GM21825 (cell line): Measurements from ENCODE around the gene SLC35E3.

Experiments used
- ATAC-seq: cut with Tn5 transposase; IDR thresholded peaks from one replicate; pipeline ENCODE4 v1.9.1; 2021; ENCODE audit warnings: mild to moderate bottlenecking, moderate library complexity; ENCODE audit not compliant: unreplicated experiment

Gene SLC35E3

DNA sequence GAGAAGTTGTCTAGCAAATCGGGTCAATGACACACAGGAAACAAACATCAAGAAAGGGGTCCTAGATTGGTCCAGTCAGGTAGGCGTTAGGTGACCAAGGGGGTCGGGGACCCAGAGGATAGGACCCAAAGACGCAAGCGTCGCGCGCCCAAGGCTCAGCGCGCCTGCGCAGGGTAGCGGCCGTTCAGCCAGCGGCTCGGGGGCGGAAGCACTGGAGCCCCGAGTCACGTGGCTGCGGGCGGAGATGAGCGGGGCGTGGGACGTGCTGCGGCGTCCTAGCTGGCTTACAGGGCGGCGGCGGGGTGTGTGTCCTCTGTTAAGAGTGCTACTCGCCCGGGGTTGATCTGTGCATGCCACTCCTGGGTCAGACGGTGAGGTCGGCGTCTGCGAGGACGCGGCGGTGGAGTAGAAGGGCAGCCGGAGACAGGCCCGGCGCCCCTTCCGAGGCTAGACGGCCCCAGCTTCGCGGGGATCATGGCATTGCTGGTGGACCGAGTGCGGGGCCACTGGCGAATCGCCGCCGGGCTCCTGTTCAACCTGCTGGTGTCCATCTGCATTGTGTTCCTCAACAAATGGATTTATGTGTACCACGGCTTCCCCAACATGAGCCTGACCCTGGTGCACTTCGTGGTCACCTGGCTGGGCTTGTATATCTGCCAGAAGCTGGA is at the start of gene SLC35E3:
TSS of gene SLC35E3 (plus strand) at position 273 of the 668 bp plus-strand sequence. CDS start at position 475, 202 bp downstream.
- ATAC-seq: peak; percentile 98

DNA sequence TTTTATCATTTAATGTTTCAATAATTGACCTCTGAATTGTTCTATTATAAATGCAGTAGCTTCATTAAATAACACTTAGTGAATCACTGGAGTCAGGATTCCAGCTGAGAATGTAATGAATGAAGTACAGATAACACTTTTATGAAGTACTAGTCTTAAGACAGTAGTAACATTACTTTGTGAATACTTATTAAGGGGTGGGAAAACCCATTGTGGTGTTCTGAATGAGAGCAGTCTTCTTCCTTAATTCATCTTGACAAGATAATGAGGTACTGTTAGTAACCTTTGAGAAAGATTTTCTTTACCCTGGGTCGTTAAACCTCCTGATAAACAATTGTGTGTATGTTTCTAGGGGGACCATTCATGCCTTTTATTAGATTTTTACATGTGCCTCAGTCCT is 46.5 kb upstream of the SLC35E3 start:
- no peak for ATAC-seq

DNA sequence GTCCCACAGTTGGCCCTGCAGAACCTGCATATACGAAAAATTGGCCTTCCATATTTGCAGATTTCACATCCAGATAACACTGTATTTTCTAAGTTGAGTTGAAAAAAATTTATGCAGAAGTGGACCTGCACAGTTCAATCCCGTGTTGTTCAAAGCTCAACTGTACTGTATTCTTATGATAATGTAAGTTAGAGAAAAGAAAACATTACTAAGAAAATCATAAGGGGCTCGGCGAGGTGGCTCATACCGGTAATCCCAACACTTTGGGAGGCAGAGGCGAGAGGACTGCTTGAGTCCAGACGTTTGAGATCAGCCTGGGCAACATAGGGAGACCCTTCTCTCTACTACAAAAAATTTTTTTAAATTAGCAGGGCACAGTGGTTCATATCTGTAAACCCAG is 18.2 kb upstream of the SLC35E3 start:
- ATAC-seq: no peak

DNA sequence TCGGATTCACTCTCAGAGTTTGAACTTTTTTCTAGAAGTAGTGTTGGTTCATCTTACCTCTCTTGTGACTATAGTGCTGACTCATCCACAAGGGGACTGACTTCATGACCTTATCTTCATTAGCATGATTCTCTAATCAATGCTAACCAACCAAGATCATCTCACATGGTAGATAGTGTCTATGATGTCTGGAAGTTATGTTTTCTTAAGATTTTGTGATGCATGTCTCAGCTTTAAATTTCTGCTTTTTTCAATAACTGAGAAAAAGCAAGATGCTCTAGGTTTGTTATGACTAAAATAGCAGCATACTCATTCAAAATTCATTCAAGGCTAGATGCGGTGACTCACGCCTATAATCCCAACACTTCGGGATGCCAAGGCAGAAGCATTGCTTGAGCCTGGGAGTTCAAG is 12.3 kb upstream of the SLC35E3 start:
- no peak for ATAC-seq

DNA sequence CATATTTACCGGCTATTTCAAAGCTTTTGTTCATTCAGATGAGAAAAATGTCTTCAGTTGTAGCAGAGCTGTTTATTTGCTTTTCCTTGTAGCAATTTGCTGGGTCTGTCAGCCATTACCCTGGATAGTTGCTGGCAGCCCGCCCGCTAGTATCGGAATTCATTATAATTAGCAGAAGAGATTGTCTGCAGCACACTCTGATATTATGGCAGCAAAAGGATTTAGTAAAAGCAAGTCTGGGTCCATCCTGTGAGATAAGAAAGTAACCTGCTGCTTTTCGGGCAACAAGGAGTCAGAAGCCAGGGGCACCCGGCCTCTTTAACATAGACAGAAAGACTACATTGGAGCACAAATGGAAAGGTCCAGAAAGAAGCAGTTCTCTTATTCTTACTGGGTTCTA is 6.1 kb upstream of the SLC35E3 start:
- ATAC-seq: no peak

DNA sequence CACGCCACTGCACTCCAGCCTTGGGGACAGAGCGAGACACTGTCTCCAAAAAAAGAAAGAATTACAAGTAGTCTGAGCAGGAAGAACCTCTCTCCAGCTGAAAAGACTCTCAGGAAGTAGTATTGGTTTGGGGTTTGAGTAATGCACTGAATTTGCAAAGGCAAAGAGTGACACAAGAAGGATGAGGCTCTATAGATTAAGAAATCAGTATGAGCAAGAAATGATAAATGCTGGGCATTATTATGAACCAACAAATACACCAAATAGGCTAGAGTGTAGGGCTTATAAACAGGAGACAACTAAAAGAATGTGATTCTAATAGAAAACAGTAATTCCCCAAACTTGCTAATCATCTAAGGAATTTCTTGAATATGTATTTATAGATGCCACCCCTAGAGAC is 2.6 kb upstream of the SLC35E3 start:
- no peak for ATAC-seq

DNA sequence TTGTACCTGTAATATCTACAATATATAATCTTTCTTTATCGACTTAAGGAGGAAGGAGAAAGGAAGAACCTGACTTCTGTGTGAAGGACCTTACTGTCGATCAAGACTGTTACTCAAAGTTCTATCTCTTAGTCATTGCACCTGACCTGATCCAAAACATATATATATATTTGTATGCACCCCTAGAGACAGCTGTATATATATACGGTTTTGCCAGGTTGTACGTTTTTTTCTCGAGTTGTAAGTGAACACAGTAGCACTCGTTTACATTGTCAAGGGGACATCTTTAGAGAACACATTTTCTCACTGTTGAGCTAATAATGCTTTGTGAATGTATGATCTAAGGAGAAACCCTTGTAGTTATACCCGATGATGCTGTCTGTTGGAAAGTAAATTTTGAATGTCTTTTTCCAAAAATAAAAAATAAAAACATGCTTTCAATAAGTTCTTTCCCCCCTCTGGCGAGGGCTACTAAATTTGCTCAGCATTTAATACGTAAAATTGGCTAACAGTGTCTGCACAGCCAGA is 536 bp upstream of the SLC35E3 start:
- no peak for ATAC-seq

DNA sequence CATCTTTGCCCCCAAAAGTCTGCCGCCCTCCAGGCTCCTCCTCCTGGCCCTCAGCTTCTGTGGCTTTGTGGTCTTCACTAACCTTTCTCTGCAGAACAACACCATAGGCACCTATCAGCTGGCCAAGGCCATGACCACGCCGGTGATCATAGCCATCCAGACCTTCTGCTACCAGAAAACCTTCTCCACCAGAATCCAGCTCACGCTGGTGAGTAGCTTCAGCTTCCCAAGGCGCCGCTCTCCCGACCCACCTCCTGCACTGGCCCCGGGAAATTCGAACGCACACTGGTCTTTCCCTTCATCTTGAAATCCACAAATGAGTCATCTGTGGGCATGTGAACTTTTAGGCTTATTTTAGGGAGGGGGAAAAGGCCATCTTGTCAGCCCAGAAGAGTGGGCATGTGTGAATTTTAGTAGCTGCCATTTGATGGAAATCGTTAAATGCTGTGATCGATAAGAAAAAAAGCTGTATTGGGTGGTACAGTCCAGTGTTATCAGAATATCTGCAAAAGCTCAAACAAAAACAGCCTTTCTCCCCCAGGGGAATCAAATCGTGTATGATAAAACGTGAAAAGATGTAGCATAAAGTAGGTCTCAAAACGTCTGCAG is 700 bp downstream of the SLC35E3 start:
- ATAC-seq: peak; percentile 27

DNA sequence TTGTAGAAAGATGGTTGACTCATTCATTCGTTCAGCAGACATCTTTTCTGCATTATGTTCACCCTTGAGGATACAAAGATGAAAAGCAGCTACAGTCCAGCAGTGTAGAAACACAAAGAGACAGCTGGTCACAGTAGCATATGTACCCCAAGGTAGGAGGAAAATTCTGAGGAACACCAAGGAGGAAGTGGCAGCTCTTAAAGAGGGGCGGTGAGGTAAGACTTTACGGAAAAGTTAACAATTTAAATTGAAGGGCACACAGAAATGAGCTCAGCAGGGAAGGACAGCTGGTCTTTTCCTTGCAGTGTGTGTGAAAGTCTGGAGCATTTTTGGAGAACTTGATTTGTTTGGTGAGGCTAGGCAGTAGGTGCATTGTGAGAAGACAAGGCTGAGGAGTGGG is 3.5 kb downstream of the SLC35E3 start:
- no peak for ATAC-seq

DNA sequence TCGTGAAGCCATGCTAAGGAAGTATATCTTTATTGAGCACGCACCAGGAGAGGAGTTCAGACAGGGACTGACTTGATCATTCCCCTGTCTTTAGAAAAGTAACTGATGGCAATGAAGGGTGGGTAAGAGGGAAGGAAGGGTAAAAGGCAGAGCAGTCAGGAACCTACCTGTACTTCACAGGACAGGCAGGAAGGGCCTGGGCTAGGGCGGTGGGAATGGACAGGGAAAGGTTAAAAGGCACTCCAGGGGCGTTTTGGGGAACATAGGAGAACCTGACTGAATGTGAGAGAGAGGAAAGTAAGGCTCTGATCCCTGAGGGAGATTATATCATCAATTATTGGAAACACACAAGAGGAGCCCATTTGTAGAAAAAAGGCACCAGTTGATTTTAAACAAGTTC is 3.9 kb downstream of the SLC35E3 start:
- ATAC-seq: no peak

DNA sequence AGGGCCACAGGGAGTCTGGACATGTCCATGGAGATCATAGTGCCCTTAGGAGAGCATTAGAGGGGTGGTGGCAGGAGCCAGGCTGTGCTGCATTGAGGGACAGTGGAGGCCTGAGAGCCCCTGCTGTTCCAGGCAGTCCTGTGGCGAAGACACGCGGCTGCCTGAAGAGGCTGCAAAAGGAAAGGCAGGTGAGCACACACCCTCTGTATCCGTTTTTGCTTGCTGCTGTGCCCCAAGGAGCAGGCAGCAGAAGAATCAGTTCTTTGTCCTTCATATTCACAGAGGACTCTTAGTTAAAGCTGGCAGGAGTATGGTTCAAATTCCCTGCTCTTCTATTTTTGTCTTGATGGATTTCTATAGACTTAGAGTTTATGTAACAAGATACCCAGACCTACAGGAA is 4.5 kb downstream of the SLC35E3 start:
- ATAC-seq: no peak

DNA sequence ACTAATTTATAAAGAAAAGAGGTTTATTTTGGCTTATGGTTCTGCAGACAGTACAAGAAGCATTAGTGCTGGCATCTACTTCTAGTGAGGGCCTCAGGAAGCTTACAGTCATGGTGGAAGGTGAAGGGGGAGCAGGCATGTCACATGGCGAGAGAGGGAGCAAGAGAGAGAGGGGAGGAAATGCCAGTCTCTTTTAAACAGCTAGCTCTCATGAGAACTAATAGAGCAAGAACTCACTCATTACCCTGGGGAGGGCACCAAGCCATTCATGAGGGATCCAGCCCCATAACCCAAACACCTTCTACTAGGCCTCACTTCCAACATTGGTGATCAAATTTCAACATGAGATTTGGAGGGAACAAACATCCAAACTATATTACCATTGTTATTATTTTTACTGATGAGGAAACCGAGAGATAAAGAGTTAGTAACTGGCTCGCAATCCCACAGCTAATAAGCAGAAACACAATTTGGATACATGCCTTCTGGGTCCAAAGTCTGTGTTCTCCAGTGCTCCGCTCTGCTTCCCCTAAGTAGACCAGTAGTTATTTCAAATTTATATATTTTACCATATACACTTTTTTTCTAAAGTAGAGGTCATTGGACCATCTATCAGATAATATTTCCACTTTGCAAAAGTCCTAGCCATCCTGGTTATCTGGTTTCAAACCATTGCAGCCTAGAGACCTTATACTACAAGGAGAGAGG is 9.7 kb downstream of the SLC35E3 start:
- ATAC-seq: no peak

DNA sequence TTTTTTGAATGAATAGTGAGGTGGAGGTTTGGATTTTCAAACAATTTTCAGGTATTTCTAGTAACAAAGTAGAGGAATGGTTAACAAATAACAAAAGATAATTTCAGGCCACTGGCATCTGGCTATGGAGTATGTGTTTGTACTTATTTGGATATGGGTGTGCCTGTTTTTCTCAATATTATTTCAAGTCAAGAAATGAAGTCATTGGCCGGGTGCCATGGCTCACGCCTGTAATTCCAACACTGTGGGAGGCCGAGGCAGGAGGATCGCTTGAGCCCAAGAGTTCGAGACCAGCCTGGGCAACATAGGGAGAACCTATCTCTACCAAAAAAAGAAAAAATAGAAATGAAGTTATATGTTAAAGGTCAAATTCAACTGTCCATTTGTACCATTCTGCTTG is 13.9 kb downstream of the SLC35E3 start:
- no peak for ATAC-seq

DNA sequence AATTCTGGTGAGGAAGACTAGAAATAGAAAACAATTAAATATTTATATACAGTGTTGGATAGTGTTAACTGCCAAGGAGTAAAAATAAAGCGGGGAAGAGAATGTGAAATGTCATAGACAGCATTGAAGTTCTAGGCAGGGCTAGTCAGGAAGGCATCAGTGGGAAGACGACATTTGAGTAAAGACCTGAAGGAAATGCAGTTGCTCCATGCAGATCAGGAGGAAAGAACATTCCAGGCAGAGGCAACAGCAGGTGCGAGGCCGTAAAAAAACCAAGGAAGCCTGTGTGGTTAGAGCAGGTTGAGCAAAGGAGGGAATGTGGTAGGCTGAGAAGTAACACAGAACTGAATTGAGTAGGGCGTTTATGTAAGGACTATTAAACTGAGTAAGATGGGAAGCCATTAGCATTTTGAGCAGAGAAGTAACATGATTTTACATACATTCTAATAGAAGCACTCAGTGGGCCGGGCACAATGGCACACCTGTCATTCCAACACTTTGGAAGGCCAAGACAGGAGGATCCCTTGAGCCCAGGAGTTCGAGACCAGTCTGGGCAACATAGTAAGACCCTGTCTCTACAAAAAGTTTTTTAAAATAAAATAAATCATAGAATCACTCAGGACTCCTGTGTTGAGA is 14.9 kb downstream of the SLC35E3 start:
- no peak for ATAC-seq

DNA sequence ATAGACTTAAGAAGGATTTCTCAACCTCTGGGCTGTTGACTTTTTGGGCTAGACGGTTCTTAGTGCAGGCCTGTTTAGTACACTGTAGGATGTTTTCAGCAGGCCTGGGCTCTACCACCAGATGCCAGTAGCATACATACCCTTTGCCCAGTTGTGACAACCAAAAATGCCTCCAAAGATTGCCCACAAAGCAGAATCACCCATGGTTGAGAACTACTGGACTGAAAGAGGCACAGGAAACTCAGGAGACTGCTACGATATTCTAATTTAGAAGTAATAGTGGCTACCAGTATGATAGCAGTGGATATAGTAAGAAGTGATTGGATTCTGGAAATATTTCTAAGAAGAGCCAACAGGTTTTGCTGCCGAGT is 15.5 kb downstream of the SLC35E3 start:
- ATAC-seq: no peak

DNA sequence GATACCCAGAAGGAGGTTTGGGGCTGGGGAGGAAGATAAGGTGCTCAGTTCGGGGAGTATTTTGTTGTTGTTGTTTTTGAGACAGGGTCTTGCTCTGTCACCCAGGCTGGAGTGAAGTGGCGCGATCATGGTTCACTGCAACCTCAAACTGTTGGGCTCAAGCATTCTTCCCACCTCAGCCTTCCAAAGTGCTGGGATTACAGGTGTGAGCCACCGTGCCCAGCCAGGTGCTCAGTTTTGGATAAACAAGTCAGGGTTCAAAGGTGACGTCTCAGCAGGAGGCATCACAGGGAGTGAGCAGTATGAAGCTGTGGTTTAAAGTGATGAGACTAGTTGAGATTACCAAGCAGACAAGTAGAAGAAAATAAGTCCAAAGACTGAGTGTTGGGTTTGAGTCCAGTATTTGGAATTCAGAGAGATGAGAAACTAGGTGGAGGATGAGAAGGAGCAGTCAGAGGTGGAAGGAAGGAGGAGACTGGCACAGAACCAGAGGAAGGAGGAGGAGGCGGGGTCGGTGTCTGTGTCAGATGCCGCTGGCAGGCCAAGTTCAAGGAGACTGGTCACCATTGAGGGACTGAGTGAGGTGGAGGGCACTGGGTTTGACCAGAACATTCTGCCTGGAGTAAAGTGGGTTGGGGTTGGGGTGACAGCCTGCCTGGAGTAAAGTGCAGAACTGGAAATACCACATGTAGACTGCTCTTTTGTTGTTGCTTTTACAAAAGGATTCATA is 16.1 kb downstream of the SLC35E3 start:
- ATAC-seq: no peak

DNA sequence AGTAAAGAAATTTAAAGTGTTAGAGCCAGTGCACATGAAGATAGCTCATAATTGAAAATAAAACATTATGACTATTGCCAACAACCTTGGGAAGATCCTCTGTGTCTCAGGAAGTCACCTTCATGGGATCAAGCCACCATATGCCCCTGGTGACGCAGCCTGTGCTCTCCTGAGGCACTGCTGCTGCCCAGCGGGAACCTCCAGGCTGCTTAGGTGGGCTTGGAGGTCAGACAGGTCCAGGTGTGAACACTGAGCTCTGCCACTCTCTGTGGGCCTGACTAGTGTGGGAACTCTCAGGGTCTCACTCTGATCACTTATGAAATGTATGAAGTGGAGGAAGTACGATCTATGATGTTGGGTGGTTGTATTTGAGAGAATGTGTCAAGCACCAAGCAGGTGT is 16.7 kb downstream of the SLC35E3 start:
- no peak for ATAC-seq

DNA sequence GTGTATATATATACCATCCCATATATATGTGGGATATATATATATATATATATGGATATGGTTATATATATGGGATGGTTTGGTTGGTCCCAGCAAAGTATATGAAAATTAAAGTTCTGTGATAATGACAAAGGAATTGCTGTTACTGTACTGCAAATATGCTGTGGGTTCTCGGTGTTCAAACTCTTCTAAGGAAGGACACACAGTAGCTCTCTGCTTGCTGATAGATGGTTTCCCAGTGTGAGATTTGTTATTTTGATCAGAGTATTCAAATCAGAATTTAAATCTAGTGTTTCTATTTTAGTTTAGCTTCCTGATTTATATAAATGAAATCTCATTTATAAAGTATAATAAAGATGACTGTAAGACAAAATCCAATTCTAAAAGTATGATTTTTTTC is 19.7 kb downstream of the SLC35E3 start:
- no peak for ATAC-seq

DNA sequence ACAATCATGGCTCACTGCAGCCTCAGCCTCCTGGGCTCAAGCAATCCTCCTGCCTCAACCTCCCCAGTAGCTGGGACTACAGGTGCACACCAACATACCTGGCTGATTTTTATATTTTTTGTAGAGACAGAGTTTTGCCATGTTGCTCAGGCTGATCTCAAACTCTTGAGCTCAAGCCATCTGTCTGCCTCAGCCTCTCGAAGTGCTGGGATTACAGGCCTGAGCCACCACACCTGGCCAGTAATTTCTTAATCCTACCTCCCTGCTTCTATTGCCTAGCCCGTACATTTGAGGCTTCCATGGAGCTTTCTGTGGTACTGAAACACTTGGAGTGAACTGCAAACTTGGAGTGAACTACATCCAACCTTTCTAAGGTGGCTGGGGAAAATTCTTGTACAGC is 20.7 kb downstream of the SLC35E3 start:
- ATAC-seq: no peak

DNA sequence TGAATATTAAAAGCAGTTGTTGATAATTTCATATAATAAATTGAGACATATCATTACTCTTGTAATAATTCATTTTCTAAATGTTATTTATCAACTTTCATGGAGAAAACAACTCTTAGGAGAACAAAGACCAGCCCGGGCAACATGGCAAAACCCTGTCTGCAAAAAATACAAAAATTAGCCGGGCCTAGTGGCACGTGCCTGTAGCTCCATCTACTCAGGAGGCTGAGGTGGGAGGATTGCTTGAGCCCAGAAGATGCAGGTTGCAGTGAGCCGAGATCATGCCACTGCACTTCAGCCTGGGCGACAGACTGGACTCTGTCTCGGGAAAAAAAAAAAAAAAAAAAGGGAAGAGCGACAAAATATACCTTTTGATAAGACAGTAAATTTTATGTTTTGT is 21.2 kb downstream of the SLC35E3 start:
- no peak for ATAC-seq

DNA sequence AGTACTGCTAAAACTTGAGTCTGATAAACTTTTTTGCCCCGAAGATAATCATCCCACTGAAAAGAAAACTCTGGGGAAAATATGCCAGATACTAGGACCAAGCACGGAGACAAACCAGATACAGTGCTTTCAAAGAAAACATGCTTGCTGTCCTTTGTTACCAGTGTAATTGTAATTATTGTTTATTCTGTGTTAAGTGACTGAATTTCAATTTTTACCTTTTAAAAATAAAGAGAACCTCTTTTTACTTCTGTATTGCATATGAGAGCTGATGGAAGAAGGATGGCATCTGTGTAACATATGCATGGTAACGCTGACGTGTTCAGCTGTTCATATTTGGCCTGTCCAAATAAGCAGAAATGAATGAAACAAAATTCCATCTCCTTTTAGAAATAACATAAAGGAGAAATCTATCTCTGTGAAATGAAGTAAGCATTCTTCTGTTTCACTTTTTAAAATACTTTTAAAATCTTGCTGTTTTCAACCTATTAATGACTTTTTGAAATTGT is 22.5 kb downstream of the SLC35E3 start:
- no peak for ATAC-seq
